ENCODE measurements around the gene GOLGA6L1. TPM values are rescaled to one million over a fixed set of nuclear protein-coding genes. Genes with fewer than 3 reads are reported as not detected.

The GOLGA6L1 gene
- total RNA-seq, 2 donors from 2014 or later: not detected

Other genes with a start within 250 kb of the GOLGA6L1 start
- 10 to 100 TPM; 19.2 to 40.6 TPM for gene CYFIP1, start 156.5 kb downstream of the GOLGA6L1 start, total RNA-seq
- 10 to 100 TPM; 12.3 to 13.3 TPM for gene TUBGCP5, start 97.3 kb downstream of the GOLGA6L1 start, total RNA-seq
- gene GOLGA6L26, start 197.4 kb upstream of the GOLGA6L1 start, total RNA-seq: not detected
- gene GOLGA8S, start 217.9 kb upstream of the GOLGA6L1 start, total RNA-seq: under 1 TPM; 0.23 to 0.25 TPM

All from activated naive CD4-positive, alpha-beta T cell treated with anti-CD3 and anti-CD28 coated beads, Interleukin-2, amount 50 U/mL, for 72 hours (primary cell).